ENCODE data around the gene VWA3B. TPM values are rescaled to one million over a fixed set of nuclear protein-coding genes. Genes with fewer than 3 reads are reported as not detected.
"Not testable (repeated sequence)": the region's sequence is repeated elsewhere in the genome, so short reads cannot be mapped to it uniquely, and the experiment has no call there.

VWA3B gene
- total RNA-seq, 1 donor from 2014 or later, result not detected

DNA sequence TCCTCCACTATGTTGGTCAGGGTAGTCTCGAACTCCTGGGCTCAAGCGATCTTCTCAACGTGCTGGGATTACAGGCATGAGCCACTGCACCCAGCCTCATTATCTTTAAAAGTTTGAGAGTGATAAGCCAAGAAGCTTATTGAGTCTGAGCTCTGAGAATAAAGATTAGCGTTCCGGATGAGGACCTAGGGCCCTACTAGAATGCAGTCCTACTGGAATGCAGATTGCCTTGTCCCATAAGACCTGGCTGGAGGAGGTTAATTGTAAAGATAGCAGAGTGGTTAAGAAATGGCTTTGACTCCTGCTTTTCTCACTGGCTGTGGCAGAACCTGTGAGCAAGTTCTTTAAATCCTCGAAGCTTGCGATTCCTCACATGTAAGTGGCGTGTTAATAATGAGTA is 4.0 kb downstream of the VWA3B start:
- DNase-seq (ENCODE audit: low read depth), result no peak
- TF ChIP-seq, protein P1, sequence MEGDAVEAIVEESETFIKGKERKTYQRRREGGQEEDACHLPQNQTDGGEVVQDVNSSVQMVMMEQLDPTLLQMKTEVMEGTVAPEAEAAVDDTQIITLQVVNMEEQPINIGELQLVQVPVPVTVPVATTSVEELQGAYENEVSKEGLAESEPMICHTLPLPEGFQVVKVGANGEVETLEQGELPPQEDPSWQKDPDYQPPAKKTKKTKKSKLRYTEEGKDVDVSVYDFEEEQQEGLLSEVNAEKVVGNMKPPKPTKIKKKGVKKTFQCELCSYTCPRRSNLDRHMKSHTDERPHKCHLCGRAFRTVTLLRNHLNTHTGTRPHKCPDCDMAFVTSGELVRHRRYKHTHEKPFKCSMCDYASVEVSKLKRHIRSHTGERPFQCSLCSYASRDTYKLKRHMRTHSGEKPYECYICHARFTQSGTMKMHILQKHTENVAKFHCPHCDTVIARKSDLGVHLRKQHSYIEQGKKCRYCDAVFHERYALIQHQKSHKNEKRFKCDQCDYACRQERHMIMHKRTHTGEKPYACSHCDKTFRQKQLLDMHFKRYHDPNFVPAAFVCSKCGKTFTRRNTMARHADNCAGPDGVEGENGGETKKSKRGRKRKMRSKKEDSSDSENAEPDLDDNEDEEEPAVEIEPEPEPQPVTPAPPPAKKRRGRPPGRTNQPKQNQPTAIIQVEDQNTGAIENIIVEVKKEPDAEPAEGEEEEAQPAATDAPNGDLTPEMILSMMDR (IDR thresholded peaks at IDR 0.05; ENCODE audit: insufficient read depth, low read length, poor library complexity, severe bottlenecking), result no peak
- peaks cover 15% of the 10 kb centered on the region for H3K27me3 ChIP-seq (ENCODE audit: control insufficient read depth, insufficient read depth, low read length)

DNA sequence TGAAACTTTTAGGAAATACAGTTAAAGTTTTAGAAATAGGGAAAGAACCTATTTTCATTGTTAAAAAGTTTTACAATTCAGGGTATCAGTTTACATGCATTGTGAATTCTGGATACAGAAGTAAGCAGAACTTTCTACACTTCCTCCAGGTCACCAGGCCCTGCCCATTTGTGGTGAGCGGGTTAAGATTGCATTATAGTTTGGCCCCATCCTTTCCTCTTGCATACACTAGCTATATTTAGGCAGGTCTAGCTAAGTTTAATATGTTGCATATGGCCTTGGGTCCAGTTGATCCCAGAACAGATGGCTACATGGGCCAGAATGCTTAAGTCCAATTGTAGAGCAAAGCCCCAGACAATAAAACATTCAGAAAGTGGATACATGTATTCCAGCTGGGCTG is 4.8 kb downstream of the VWA3B start:
- no peak for DNase-seq (ENCODE audit: low read depth)
- Histone ChIP-seq H3K4me3 (ENCODE audit: low read depth, low read length) (no peak overlapping the region), H3K27me3 (ENCODE audit: control insufficient read depth, insufficient read depth, low read length) (peaks cover 9% of the 10 kb centered on the region), H3K36me3 (ENCODE audit: control insufficient read depth, insufficient read depth, low read length) (no peaks in the 10 kb centered on the region)
- TF ChIP-seq, protein P1 (IDR thresholded peaks at IDR 0.05; ENCODE audit: insufficient read depth, low read length, poor library complexity, severe bottlenecking), result no peak

More for the DNA sequence above, 4.0 kb downstream of the VWA3B start:
- no peaks in the 10 kb centered on the region for H3K36me3 ChIP-seq (ENCODE audit: control insufficient read depth, insufficient read depth, low read length)
- H3K4me3 ChIP-seq (ENCODE audit: low read depth, low read length), result no peak overlapping the region

DNA sequence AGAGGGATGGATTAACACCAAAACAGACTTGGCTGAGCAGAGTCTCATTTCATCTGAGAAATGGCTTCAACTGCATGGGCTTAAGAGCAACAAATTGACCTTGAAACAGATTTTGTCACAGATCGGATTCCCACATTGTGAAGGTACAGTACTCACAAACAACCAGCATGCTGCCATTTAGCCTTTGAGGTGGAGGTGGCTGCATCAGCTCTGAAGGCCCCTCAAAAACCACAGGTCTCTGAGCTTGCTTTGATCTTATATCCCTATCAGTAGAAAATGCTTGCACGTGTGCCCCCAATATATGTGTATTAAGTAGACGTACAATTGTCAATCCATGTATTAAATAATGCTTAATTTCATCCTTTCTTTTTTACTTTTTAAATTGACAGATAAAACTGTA is 6.2 kb downstream of the VWA3B start:
- no peaks in the 10 kb centered on the region for H3K27me3 ChIP-seq (ENCODE audit: control insufficient read depth, insufficient read depth, low read length)
- no peaks in the 10 kb centered on the region for H3K36me3 ChIP-seq (ENCODE audit: control insufficient read depth, insufficient read depth, low read length)
- TF ChIP-seq, protein P1 (IDR thresholded peaks at IDR 0.05; ENCODE audit: insufficient read depth, low read length, poor library complexity, severe bottlenecking), result no peak
- no peak overlapping the region for H3K4me3 ChIP-seq (ENCODE audit: low read depth, low read length)
- no peak for DNase-seq (ENCODE audit: low read depth)

DNA sequence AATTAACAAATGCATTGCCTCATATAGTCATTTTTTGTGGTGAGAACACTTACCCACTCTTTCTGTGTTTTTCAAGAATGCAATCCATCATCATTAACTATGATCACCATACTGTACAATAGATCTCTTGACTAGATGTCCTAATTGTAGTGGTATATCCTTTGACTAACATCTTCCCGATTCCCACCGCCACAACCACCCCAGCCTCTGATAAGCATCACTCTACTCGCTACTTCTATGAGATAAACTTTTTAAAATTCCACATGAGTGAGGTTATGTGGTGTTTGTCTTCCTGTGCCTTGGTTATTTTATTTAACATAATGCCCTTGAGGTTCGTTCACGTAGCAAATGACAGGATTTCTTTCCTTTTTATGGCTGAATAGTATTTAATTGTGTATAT is 6.6 kb downstream of the VWA3B start:
- DNase-seq (ENCODE audit: low read depth), result no peak
- Histone ChIP-seq H3K36me3 (ENCODE audit: control insufficient read depth, insufficient read depth, low read length) (no peaks in the 10 kb centered on the region), H3K4me3 (ENCODE audit: low read depth, low read length) (no peak overlapping the region), H3K27me3 (ENCODE audit: control insufficient read depth, insufficient read depth, low read length) (no peaks in the 10 kb centered on the region)
- TF ChIP-seq, protein P1 (IDR thresholded peaks at IDR 0.05; ENCODE audit: insufficient read depth, low read length, poor library complexity, severe bottlenecking), result no peak

GRCh38 chr2:98099939-98100743 is 13.2 kb downstream of the VWA3B start:
- Histone ChIP-seq H3K36me3 (ENCODE audit: control insufficient read depth, insufficient read depth, low read length) (no peaks in the 10 kb centered on the region), H3K4me3 (ENCODE audit: low read depth, low read length) (no peak overlapping the region), H3K27me3 (ENCODE audit: control insufficient read depth, insufficient read depth, low read length) (no peaks in the 10 kb centered on the region)
- TF ChIP-seq, protein P1 (IDR thresholded peaks at IDR 0.05; ENCODE audit: insufficient read depth, low read length, poor library complexity, severe bottlenecking), result no peak
- no peak for DNase-seq (ENCODE audit: low read depth)

DNA sequence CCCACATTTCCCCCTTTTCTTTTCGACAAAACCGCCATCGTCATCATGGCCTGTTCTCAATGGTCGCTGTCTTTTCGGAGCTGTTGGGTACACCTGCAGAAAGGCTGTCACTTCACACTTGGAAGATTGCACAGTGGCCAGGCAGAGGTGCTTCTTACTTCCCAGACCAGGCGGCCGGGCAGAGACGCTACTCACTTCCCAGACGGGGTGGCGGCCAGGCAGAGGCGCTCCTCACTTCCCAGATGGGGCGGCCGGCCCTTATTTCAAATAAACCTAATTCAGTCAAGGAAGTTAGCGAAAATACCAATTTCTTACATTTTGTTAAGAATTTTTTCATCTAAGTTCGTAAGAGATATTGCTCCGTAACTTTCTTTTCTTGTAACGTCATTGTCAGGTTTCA is 15.3 kb downstream of the VWA3B start:
- H3K4me3 ChIP-seq (ENCODE audit: low read depth, low read length); H3K27me3 ChIP-seq (ENCODE audit: control insufficient read depth, insufficient read depth, low read length); H3K36me3 ChIP-seq (ENCODE audit: control insufficient read depth, insufficient read depth, low read length); DNase-seq (ENCODE audit: low read depth): not testable (repeated sequence)

All from kidney epithelial cell (primary cell).